Rectal smooth muscle tissue (tissue), 1 donor: ENCODE results near the gene OR5B17.
"Not testable (repeated sequence)": the region's sequence is repeated elsewhere in the genome, so short reads cannot be mapped to it uniquely, and the experiment has no call there.

Source experiments
- H3K27ac ChIP-seq: one replicate; pipeline ENCODE4 v1.7.0; 2013; ENCODE audit warnings: low read depth, low read length, inconsistent platforms
- H3K27me3 ChIP-seq: one replicate; pipeline ENCODE4 v1.7.0; 2013; ENCODE audit warnings: low read length; ENCODE audit not compliant: control insufficient read depth, insufficient read depth
- H3K36me3 ChIP-seq: one replicate; pipeline ENCODE4 v1.7.0; 2013; ENCODE audit warnings: low read length; ENCODE audit not compliant: control insufficient read depth, insufficient read depth
- H3K4me1 ChIP-seq: one replicate; pipeline ENCODE4 v1.7.0; 2013; ENCODE audit warnings: low read length; ENCODE audit not compliant: control insufficient read depth, insufficient read depth
- H3K4me3 ChIP-seq: one replicate; pipeline ENCODE4 v1.7.0; 2013; ENCODE audit warnings: low read length
- H3K9ac ChIP-seq: one replicate; pipeline ENCODE4 v1.7.0; 2013; ENCODE audit warnings: low read length

The OR5B17 gene

DNA sequence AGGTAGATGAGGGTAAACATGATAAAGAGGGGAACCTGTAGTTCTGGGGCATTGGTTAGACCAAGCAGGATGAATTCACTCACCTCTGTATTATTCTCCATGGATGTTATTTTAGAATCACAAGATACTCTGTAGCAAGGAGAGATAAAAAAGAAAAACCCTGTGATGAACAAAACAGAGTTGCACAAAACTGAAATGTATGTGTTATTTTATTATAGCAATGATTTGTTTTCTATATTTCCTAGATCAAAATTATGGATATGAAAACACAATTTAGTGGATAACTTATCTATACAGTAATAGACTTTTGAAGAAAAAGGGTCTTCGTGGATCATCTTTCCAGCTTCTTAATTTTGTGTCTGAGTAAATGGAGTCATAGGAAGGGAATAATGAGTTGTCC is at the start of gene OR5B17:
TSS of gene OR5B17 (minus strand) at position 101 of the 400 bp plus-strand sequence. CDS start at position 101, 0 bp downstream.
- Histone ChIP-seq H3K4me1 (no peaks in the 10 kb centered on the region), H3K9ac (no peak within 1 kb of the TSS), H3K27me3 (no peaks in the 10 kb centered on the region), H3K4me3 (no peak within 1 kb of the TSS), H3K27ac (no peak within 1 kb of the TSS), H3K36me3 (no peaks in the 10 kb centered on the region)

DNA sequence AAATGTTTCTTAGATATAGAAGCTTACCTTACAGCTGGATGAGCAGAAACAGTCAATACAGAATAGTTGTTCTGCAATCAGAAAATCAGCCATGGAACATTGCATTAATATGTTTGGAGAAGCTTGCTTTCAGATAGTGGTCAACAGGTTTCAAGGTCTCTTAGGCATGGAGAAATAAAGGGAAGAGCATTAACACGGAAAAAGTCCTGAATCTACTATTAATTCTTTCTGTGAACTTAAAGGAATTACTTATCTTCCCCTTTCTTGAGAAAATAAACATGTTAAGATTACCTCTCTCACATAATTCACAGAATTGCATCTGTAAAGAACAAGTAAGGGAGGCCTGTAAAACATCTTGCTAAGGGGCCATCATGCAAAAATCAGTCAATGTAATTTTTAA is 47.9 kb upstream of the OR5B17 start, which contains the start of gene OR5B3:
TSS of gene OR5B3 (minus strand) at position 101 of the 400 bp plus-strand sequence. CDS start 3,465 bp downstream, outside the sequence.
- Histone ChIP-seq H3K36me3 (no peaks in the 10 kb centered on the region), H3K4me1 (no peaks in the 10 kb centered on the region), H3K4me3 (no peak within 1 kb of the TSS), H3K27ac (no peak within 1 kb of the TSS), H3K27me3 (no peaks in the 10 kb centered on the region), H3K9ac (no peak within 1 kb of the TSS)

DNA sequence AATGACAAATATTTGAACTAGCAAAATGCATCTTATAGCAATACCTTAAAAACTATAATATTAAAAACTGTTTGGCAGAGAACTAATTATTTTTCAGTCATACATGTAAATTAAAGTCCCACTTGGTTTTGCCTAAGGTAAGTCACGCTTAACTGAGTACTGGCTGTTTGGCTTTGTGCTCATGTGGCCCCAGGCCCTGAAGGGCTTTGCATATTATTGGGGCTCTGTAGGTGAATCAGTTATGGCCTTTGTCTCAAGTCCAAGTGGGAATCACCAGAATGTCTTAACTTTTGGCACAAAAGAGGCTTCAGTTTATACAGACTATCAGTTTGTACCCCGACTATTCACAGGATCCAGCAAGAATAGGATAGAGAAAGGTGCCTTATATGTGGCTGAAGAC is 40.8 kb upstream of the OR5B17 start:
- H3K4me1 ChIP-seq, H3K4me3 ChIP-seq, H3K27me3 ChIP-seq, H3K9ac ChIP-seq, H3K36me3 ChIP-seq, H3K27ac ChIP-seq: not testable (repeated sequence)

DNA sequence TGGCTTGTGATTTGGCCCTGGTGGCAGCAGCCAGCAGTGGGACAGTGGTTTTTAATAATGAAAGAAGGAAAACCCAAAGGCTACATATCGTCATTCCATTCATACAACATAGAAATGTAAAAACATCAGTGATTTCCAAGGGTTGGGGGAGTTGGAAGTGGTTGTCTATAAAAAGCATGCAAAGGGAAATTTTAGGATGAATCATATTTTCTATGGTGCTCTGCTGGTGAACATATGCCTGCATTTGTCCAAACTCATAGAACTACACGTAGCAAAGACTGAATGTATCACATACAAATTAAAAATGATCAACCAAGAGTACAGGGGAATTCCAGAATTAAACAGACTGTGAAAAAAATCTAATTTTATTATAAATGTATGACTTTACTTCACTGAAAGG is 36.7 kb upstream of the OR5B17 start:
- Histone ChIP-seq H3K9ac (no peak overlapping the region), H3K36me3 (no peaks in the 10 kb centered on the region), H3K4me3 (no peak overlapping the region), H3K27me3 (no peaks in the 10 kb centered on the region), H3K27ac (no peak overlapping the region), H3K4me1 (no peaks in the 10 kb centered on the region)

DNA sequence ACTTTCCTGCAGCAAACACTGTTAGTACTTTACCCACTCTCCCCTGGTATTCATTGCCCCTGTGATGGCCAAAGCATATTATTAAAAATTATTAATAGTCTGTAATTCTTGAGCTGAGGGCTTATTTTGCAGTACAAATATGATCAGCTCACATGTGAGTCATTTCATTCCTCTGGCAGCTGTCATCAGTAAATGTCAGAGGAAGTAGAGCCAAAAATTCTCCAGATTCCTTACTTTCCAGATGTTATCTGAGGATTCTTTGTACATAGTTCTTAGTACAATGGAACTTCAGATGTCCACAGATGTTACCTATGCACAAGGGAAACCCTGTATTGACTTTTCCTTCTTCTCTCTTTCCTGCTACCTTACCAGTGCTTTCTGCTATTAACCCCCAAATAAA is 35.3 kb upstream of the OR5B17 start:
- no peak overlapping the region for H3K9ac ChIP-seq
- no peak overlapping the region for H3K27ac ChIP-seq
- no peaks in the 10 kb centered on the region for H3K27me3 ChIP-seq

DNA sequence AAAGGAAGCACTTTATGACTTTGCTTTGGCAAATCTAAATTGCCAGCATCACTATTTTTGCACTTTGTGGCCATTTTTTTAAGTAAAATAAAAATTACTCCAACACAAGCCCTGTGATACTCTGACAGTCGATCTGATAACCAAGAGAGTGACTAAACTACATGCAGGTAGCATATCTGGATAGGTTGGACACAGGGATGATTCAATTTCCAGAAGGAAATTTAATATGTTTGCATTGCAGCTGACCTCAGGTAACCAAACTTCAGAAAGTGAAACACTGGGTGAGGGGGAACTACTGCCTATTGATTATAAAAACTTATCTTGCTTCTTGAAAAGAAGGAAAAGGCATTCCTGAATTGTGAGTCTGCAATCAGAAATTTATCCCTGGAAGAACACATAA is 33.9 kb upstream of the OR5B17 start:
- Histone ChIP-seq H3K27ac (no peak overlapping the region), H3K4me3 (no peak overlapping the region), H3K4me1 (no peaks in the 10 kb centered on the region), H3K27me3 (no peaks in the 10 kb centered on the region), H3K9ac (no peak overlapping the region), H3K36me3 (no peaks in the 10 kb centered on the region)

More for the DNA sequence above, 35.3 kb upstream of the OR5B17 start:
- H3K36me3 ChIP-seq = no peaks in the 10 kb centered on the region
- no peaks in the 10 kb centered on the region for H3K4me1 ChIP-seq
- no peak overlapping the region for H3K4me3 ChIP-seq

DNA sequence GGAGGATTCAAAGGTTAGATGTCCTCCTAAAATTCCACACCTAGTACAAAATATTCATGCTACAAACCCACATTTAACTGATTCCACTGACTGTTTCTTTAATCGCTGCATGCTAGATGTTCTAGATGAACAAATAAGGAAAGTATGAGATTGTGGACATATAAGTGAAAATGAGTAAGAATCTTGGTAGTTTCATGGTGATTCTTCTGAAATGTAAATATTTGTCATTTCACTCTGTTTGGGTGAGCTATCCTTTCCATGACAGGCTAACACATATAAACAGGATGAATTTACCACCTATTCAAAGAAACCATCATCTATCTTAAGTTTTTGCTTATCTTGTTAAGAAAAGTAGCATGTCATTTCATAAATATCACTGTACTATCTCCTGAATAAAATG is 33.0 kb upstream of the OR5B17 start:
- Histone ChIP-seq H3K4me3 (no peak overlapping the region), H3K27ac (no peak overlapping the region), H3K27me3 (no peaks in the 10 kb centered on the region), H3K36me3 (no peaks in the 10 kb centered on the region), H3K9ac (no peak overlapping the region), H3K4me1 (no peaks in the 10 kb centered on the region)

DNA sequence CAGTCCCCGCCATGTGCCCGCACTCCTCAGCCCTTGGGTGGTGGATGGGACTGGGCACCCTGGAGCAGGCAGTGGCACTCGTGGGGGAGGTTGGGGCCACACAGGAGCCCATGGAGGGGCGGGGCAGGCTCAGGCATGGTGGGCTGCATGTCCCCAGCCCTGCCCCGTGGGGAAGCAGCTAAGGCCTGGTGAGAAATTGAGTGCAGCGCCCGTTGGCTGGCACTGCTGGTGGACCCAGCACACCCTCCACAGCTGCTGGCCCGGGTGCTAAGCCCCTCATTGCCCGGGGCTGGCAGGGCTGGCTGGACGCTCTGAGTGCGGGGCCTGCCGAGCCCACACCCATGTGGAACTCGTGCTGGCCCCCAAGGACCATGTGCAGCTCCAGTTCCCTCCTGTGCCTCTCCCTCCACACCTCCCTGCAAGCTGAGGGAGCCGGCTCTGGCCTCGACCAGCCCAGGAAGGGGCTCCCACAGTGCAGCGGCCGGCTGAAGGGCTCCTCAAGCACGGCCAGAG is 31.7 kb upstream of the OR5B17 start:
- no peak overlapping the region for H3K9ac ChIP-seq
- H3K36me3 ChIP-seq = no peaks in the 10 kb centered on the region
- no peaks in the 10 kb centered on the region for H3K27me3 ChIP-seq
- no peak overlapping the region for H3K27ac ChIP-seq
- no peak overlapping the region for H3K4me3 ChIP-seq
- no peaks in the 10 kb centered on the region for H3K4me1 ChIP-seq

DNA sequence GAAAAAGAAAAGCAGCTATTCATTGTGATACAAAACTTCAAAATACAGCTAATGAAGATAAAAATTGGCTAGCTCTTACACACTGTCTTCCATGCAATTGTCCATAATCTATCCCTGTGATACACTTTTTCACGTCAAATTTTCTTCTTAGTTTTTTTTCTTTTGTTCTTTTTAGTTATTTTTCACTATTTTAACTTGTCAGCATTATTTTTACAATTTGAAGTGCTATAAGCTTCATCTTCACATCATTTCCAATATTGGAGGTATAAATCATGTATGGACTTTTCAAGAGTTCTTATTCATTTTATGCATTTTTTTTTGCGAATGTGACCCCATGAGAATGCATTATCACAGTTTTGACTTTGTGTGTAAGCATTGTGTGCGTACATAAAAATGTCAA is 4.1 kb downstream of the OR5B17 start:
- Histone ChIP-seq H3K4me1 (no peaks in the 10 kb centered on the region), H3K27me3 (no peaks in the 10 kb centered on the region), H3K4me3 (no peak overlapping the region), H3K27ac (no peak overlapping the region), H3K36me3 (no peaks in the 10 kb centered on the region), H3K9ac (no peak overlapping the region)

DNA sequence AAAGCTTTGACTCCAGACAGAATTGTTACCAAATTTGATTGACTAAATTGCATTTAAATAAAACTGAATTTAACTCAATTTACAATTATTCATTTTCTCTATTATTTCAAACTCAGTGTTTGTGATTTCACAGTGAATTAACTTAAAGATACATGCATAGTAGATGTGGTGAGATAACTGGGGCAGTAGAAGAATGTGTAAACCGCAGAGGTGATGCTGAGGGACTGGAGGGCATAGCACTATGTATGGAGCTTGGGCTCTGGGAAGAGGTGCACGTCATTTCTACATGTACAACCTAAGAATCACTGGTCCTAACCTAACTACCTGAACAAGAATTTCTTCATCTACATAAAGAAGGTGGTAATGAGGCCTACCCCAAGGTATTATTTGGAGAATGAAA is 13.7 kb downstream of the OR5B17 start:
- no peak overlapping the region for H3K27ac ChIP-seq
- H3K27me3 ChIP-seq = no peaks in the 10 kb centered on the region
- no peak overlapping the region for H3K4me3 ChIP-seq
- H3K9ac ChIP-seq = no peak overlapping the region
- no peaks in the 10 kb centered on the region for H3K36me3 ChIP-seq
- H3K4me1 ChIP-seq = no peaks in the 10 kb centered on the region

DNA sequence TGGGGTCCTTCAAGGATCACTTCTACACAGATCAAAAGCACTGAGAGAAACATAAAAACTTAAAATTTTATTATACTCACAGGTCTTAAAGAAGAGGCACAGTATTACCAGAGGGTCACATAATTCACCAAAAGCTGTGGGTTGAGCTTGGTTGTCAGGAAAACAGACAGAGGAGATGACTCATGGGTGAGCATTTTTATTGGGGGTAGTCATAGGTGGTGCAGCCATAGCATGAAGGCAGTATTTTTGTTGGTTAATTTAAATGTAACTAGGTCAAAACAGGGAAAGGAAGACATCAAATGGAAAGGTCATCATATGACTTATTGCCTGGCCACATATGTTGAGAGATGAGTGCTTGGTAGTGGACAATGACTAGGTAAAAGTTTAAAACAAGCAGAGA is 24.2 kb downstream of the OR5B17 start:
- Histone ChIP-seq H3K9ac (no peak overlapping the region), H3K27ac (no peak overlapping the region), H3K36me3 (no peaks in the 10 kb centered on the region), H3K27me3 (no peaks in the 10 kb centered on the region), H3K4me3 (no peak overlapping the region), H3K4me1 (no peaks in the 10 kb centered on the region)

DNA sequence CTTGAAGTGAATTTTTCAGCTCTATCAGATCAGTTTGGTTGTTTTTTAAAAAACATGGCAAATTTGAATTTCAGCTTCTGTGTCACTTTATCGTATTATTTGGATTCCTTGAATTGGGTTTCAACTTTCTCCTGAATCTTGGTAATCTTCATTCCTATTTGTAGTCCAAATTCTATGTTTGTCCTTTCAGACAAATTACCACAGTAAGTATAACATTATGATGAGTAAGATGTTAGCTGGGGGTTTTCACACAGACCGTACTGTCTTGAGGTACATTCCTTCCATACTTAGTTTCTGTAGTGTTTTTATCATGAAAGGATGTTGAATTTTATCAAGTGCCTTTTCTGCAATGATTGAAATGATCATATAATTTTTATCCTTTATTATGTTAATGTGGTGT is 28.0 kb downstream of the OR5B17 start:
- H3K9ac ChIP-seq = no peak overlapping the region
- H3K27me3 ChIP-seq = no peaks in the 10 kb centered on the region
- no peak overlapping the region for H3K27ac ChIP-seq
- H3K4me1 ChIP-seq = no peaks in the 10 kb centered on the region
- no peaks in the 10 kb centered on the region for H3K36me3 ChIP-seq
- no peak overlapping the region for H3K4me3 ChIP-seq

DNA sequence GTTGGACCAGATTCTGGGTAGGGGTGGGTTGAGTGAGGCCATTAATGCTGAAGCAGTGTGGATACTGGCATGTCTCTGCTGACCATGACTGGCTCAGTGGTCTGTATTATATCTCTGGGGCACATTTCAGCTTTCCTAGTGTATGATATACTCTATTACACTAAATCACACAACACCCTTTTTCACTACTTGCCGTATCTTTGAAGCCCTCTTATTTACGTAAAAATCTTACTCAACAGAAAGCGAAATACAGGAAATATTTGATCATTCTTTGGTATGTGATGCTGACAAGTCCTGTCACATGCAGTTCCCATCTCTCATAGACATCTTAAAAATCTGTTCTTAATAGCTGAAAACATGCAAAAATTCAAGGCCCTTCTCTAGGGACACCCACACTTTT is 40.3 kb downstream of the OR5B17 start:
- Histone ChIP-seq H3K36me3 (no peaks in the 10 kb centered on the region), H3K4me3 (no peak overlapping the region), H3K27ac (no peak overlapping the region), H3K9ac (no peak overlapping the region), H3K4me1 (no peaks in the 10 kb centered on the region), H3K27me3 (no peaks in the 10 kb centered on the region)
